Measurements from ENCODE around the gene ANKS1A. TPM values are rescaled to one million over a fixed set of nuclear protein-coding genes. Genes with fewer than 3 reads are reported as not detected.

The ANKS1A gene
- total and polyA plus RNA-seq, 2 experiments from 2014 or later: 12.1 to 31.9 TPM

GRCh38 chr6:34875292-34876213 lies 13.5 kb upstream of the ANKS1A start (continued):
- no peak for TF ChIP-seq ZNF462 (CRISPR knock-in tag; IDR thresholded peaks at IDR 0.05)
- TF ChIP-seq ZNF114 (CRISPR knock-in tag; IDR thresholded peaks at IDR 0.05): no peak
- no peak for TF ChIP-seq JUNB (IDR thresholded peaks at IDR 0.05; ENCODE audit: unreplicated experiment)
- TF ChIP-seq POLR2AphosphoS5 (IDR thresholded peaks at IDR 0.05; ENCODE audit: low read depth): no peak
- TF ChIP-seq, protein P1, sequence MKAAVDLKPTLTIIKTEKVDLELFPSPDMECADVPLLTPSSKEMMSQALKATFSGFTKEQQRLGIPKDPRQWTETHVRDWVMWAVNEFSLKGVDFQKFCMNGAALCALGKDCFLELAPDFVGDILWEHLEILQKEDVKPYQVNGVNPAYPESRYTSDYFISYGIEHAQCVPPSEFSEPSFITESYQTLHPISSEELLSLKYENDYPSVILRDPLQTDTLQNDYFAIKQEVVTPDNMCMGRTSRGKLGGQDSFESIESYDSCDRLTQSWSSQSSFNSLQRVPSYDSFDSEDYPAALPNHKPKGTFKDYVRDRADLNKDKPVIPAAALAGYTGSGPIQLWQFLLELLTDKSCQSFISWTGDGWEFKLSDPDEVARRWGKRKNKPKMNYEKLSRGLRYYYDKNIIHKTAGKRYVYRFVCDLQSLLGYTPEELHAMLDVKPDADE (IDR thresholded peaks at IDR 0.05): no peak; the same call in 1 of the 2 replicates
- no peak for TF ChIP-seq CREB1 (CRISPR knock-in tag; IDR thresholded peaks at IDR 0.05; ENCODE audit: low read depth)
- TF ChIP-seq ZNF331 (CRISPR knock-in tag; IDR thresholded peaks at IDR 0.05; ENCODE audit: low read depth): no peak
- TF ChIP-seq EZH2phosphoT487 (IDR thresholded peaks at IDR 0.05; ENCODE audit: unreplicated experiment): no peak
- TF ChIP-seq NANOG (IDR thresholded peaks at IDR 0.05; ENCODE audit: borderline replicate concordance): no peak

Data from GM23338 (cell line).